ENCODE data around the gene HSPG2. TPM values are rescaled to one million over a fixed set of nuclear protein-coding genes. Genes with fewer than 3 reads are reported as not detected.

The HSPG2 gene
- total RNA-seq, 1 donor from 2014 or later, result 269 TPM

GRCh38 chr1:21875621-21876063 lies 61.5 kb downstream of the HSPG2 start:
- DNase-seq (ENCODE audit: missing footprints) (peak; percentile 62), ATAC-seq (no peak)
- intact Hi-C loops (cut with DNase I), result no loop called here

- DNase-seq (ENCODE audit: missing footprints) (peak; percentile 50), ATAC-seq (no peak)
- intact Hi-C loops (cut with DNase I), result loop anchor here (5.0 kb wide), 1 partner anchor 87 kb away; no protein-coding TSS in a partner anchor
These were observed 62.1 kb downstream of the HSPG2 start for GRCh38 chr1:21874778-21875547.

- no peak for ATAC-seq
- intact Hi-C loops (cut with DNase I), result loop anchor here (5.0 kb wide), 1 partner anchor 88 kb away; no protein-coding TSS in a partner anchor
- DNase-seq (ENCODE audit: missing footprints), result peak; percentile 53
These were observed 62.8 kb downstream of the HSPG2 start for GRCh38 chr1:21874328-21874727.

- intact Hi-C loops (cut with DNase I), result loop anchor here (5.0 kb wide), 1 partner anchor 89 kb away; no protein-coding TSS in a partner anchor
These were observed 63.3 kb downstream of the HSPG2 start for GRCh38 chr1:21873761-21874160.

GRCh38 chr1:21873174-21873573 lies 63.9 kb downstream of the HSPG2 start:
- intact Hi-C loops (cut with DNase I), result loop anchor here (5.0 kb wide), 1 partner anchor 89 kb away; no protein-coding TSS in a partner anchor
- DNase-seq (ENCODE audit: missing footprints), result peak; percentile 28
- ATAC-seq, result no peak

More at GRCh38 chr1:21873761-21874160, 63.3 kb downstream of the HSPG2 start:
- ATAC-seq (no peak), DNase-seq (ENCODE audit: missing footprints) (peak; percentile 53)

- DNase-seq (ENCODE audit: missing footprints), result peak; percentile 28
- no peak for ATAC-seq
- intact Hi-C loops (cut with DNase I), result loop anchor here (5.0 kb wide), 1 partner anchor 90 kb away; no protein-coding TSS in a partner anchor
These were observed 64.5 kb downstream of the HSPG2 start for GRCh38 chr1:21872445-21873079.

- intact Hi-C loops (cut with DNase I), result loop anchor here (5.0 kb wide), 1 partner anchor 90 kb away; no protein-coding TSS in a partner anchor
- ATAC-seq (no peak), DNase-seq (ENCODE audit: missing footprints) (no peak)
These were observed 65.2 kb downstream of the HSPG2 start for GRCh38 chr1:21871943-21872342.

GRCh38 chr1:21870611-21871010 lies 66.5 kb downstream of the HSPG2 start:
- ATAC-seq, result no peak
- intact Hi-C loops (cut with DNase I), result loop anchor here (5.0 kb wide), 1 partner anchor 92 kb away; no protein-coding TSS in a partner anchor
- no peak for DNase-seq (ENCODE audit: missing footprints)

- intact Hi-C loops (cut with DNase I), result loop anchor here (5.0 kb wide), 1 partner anchor 93 kb away; no protein-coding TSS in a partner anchor
- ATAC-seq, result peak; percentile 81
- DNase-seq (ENCODE audit: missing footprints), result peak; percentile 82
These were observed 67.4 kb downstream of the HSPG2 start for GRCh38 chr1:21869620-21870121.

- intact Hi-C loops (cut with DNase I), result no loop called here
- ATAC-seq (no peak), DNase-seq (ENCODE audit: missing footprints) (no peak)
These were observed 68.1 kb downstream of the HSPG2 start for GRCh38 chr1:21868941-21869454.

GRCh38 chr1:21868482-21868881 lies 68.6 kb downstream of the HSPG2 start:
- ATAC-seq (no peak), DNase-seq (ENCODE audit: missing footprints) (no peak)
- intact Hi-C loops (cut with DNase I), result no loop called here

- ATAC-seq, result no peak
- no peak for DNase-seq (ENCODE audit: missing footprints)
- intact Hi-C loops (cut with DNase I), result no loop called here
These were observed 69.6 kb downstream of the HSPG2 start for GRCh38 chr1:21867451-21867996.

GRCh38 chr1:21866707-21867043 lies 70.4 kb downstream of the HSPG2 start:
- intact Hi-C loops (cut with DNase I), result no loop called here
- ATAC-seq (no peak), DNase-seq (ENCODE audit: missing footprints) (no peak)

GRCh38 chr1:21865943-21866706 lies 71.0 kb downstream of the HSPG2 start:
- ATAC-seq, result no peak
- intact Hi-C loops (cut with DNase I), result no loop called here

GRCh38 chr1:21865609-21865942 lies 71.5 kb downstream of the HSPG2 start:
- ATAC-seq, result no peak

More at GRCh38 chr1:21865943-21866706, 71.0 kb downstream of the HSPG2 start:
- DNase-seq (ENCODE audit: missing footprints), result no peak

GRCh38 chr1:21864730-21865129 lies 72.4 kb downstream of the HSPG2 start:
- ATAC-seq, result no peak
- peak; percentile 32 for DNase-seq (ENCODE audit: missing footprints)

More at GRCh38 chr1:21865609-21865942, 71.5 kb downstream of the HSPG2 start:
- intact Hi-C loops (cut with DNase I), result no loop called here
- DNase-seq (ENCODE audit: missing footprints), result no peak

GRCh38 chr1:21863981-21864380 lies 73.1 kb downstream of the HSPG2 start:
- intact Hi-C loops (cut with DNase I), result no loop called here
- ATAC-seq, result no peak
- DNase-seq (ENCODE audit: missing footprints), result no peak

More at GRCh38 chr1:21864730-21865129, 72.4 kb downstream of the HSPG2 start:
- intact Hi-C loops (cut with DNase I), result no loop called here
